BLaER1 (cell line): ENCODE measurements around the gene TYMS.
A peak's percentile ranks its signal among the peaks of the same experiment; 100 is the strongest.
"Not testable (repeated sequence)": the region's sequence is repeated elsewhere in the genome, so short reads cannot be mapped to it uniquely, and the experiment has no call there.

Experiments used
- H3K27ac ChIP-seq: shearing (Covaris generic); formaldehyde crosslinking; 2 replicates; pipeline ENCODE4 v1.8.1; 2022
- H3K27me3 ChIP-seq: shearing (Covaris generic); formaldehyde crosslinking; 2 replicates; pipeline ENCODE4 v1.8.1; 2022
- H3K36me3 ChIP-seq: shearing (Covaris generic); formaldehyde crosslinking; 2 replicates; pipeline ENCODE4 v1.8.1; 2022
- H3K4me1 ChIP-seq: shearing (Covaris generic); formaldehyde crosslinking; 2 replicates; pipeline ENCODE4 v1.8.1; 2022
- H3K4me2 ChIP-seq: shearing (Covaris generic); formaldehyde crosslinking; 2 replicates; pipeline ENCODE4 v1.8.1; 2022
- H3K4me3 ChIP-seq: shearing (Covaris generic); formaldehyde crosslinking; 2 replicates; pipeline ENCODE4 v1.8.1; 2022
- H3K9ac ChIP-seq: shearing (Covaris generic); formaldehyde crosslinking; 2 replicates; pipeline ENCODE4 v1.8.1; 2022
- H3K9me3 ChIP-seq: shearing (Covaris generic); formaldehyde crosslinking; 2 replicates; pipeline ENCODE4 v1.8.1; 2022
- H4K20me1 ChIP-seq: shearing (Covaris generic); formaldehyde crosslinking; 2 replicates; pipeline ENCODE4 v1.8.1; 2022
- Cebpa-rat ChIP-seq: shearing (Covaris generic); IDR thresholded peaks from 2 replicates; pipeline ENCODE4 v1.8.1; 2022

TYMS gene

GRCh38 chr18:675307-675706 lies 17.9 kb downstream of the TYMS start:
- H3K4me3 ChIP-seq = no peak overlapping the region
- no peaks in the 10 kb centered on the region for H3K4me1 ChIP-seq
- H3K9ac ChIP-seq = no peak overlapping the region
- no peaks in the 10 kb centered on the region for H3K9me3 ChIP-seq
- no peaks in the 10 kb centered on the region for H3K27me3 ChIP-seq
- TF ChIP-seq Cebpa-rat = no peak
- peaks cover 90% of the 10 kb centered on the region for H3K36me3 ChIP-seq
- H3K4me2 ChIP-seq = no peak overlapping the region
- H3K27ac ChIP-seq = no peak overlapping the region
- H4K20me1 ChIP-seq = peaks cover 16% of the 10 kb centered on the region; the same call in 1 of the 2 replicates

- no peak overlapping the region for H3K9ac ChIP-seq
- H3K36me3 ChIP-seq = peaks cover 83% of the 10 kb centered on the region
- no peaks in the 10 kb centered on the region for H3K4me1 ChIP-seq
- H4K20me1 ChIP-seq = peaks cover 8% of the 10 kb centered on the region; the same call in 1 of the 2 replicates
- no peaks in the 10 kb centered on the region for H3K27me3 ChIP-seq
- no peaks in the 10 kb centered on the region for H3K9me3 ChIP-seq
- no peak overlapping the region for H3K27ac ChIP-seq
- H3K4me3 ChIP-seq = no peak overlapping the region
- no peak for TF ChIP-seq Cebpa-rat
- no peak overlapping the region for H3K4me2 ChIP-seq
These were observed 18.6 kb downstream of the TYMS start for GRCh38 chr18:676069-676468.

GRCh38 chr18:676736-677135 lies 19.3 kb downstream of the TYMS start:
- peaks cover 2% of the 10 kb centered on the region; the same call in 1 of the 2 replicates for H4K20me1 ChIP-seq
- H3K4me1 ChIP-seq = peaks cover 2% of the 10 kb centered on the region
- H3K9me3 ChIP-seq = no peaks in the 10 kb centered on the region
- no peak for TF ChIP-seq Cebpa-rat
- no peak overlapping the region for H3K9ac ChIP-seq
- no peak overlapping the region for H3K4me2 ChIP-seq
- H3K27me3 ChIP-seq = no peaks in the 10 kb centered on the region
- H3K27ac ChIP-seq = no peak overlapping the region
- H3K36me3 ChIP-seq = peaks cover 83% of the 10 kb centered on the region
- H3K4me3 ChIP-seq = no peak overlapping the region

GRCh38 chr18:677145-677544 lies 19.7 kb downstream of the TYMS start:
- peaks cover 78% of the 10 kb centered on the region for H3K36me3 ChIP-seq
- H3K9ac ChIP-seq = no peak overlapping the region
- no peak for TF ChIP-seq Cebpa-rat
- H3K4me3 ChIP-seq = no peak overlapping the region
- no peak overlapping the region for H3K27ac ChIP-seq
- H3K4me2 ChIP-seq = no peak overlapping the region
- H3K9me3 ChIP-seq = no peaks in the 10 kb centered on the region
- no peaks in the 10 kb centered on the region for H3K27me3 ChIP-seq
- no peaks in the 10 kb centered on the region; the same call in 1 of the 2 replicates for H4K20me1 ChIP-seq
- H3K4me1 ChIP-seq = peaks cover 6% of the 10 kb centered on the region

GRCh38 chr18:677951-678381 lies 20.5 kb downstream of the TYMS start:
- H3K27me3 ChIP-seq = no peaks in the 10 kb centered on the region
- no peak overlapping the region for H3K27ac ChIP-seq
- H3K4me2 ChIP-seq = no peak overlapping the region
- peaks cover 10% of the 10 kb centered on the region for H3K4me1 ChIP-seq
- no peak overlapping the region for H3K9ac ChIP-seq
- H3K9me3 ChIP-seq = no peaks in the 10 kb centered on the region
- no peak overlapping the region for H3K4me3 ChIP-seq
- H3K36me3 ChIP-seq = peaks cover 70% of the 10 kb centered on the region
- no peaks in the 10 kb centered on the region for H4K20me1 ChIP-seq
- TF ChIP-seq Cebpa-rat = no peak

- Histone ChIP-seq H3K9ac (no peak overlapping the region), H3K4me2 (no peak overlapping the region), H3K36me3 (peaks cover 64% of the 10 kb centered on the region), H3K27me3 (no peaks in the 10 kb centered on the region), H3K9me3 (no peaks in the 10 kb centered on the region), H3K27ac (no peak overlapping the region), H3K4me3 (no peak overlapping the region), H3K4me1 (peaks cover 10% of the 10 kb centered on the region), H4K20me1 (no peaks in the 10 kb centered on the region)
- TF ChIP-seq Cebpa-rat = no peak
These were observed 21.2 kb downstream of the TYMS start for GRCh38 chr18:678482-679182.

GRCh38 chr18:679516-679915 lies 22.1 kb downstream of the TYMS start:
- TF ChIP-seq Cebpa-rat = no peak
- H3K9ac ChIP-seq = no peak overlapping the region
- peaks cover 10% of the 10 kb centered on the region for H3K4me1 ChIP-seq
- peaks cover 55% of the 10 kb centered on the region for H3K36me3 ChIP-seq
- H4K20me1 ChIP-seq = no peaks in the 10 kb centered on the region
- no peak overlapping the region for H3K27ac ChIP-seq
- H3K4me3 ChIP-seq = no peak overlapping the region
- H3K9me3 ChIP-seq = no peaks in the 10 kb centered on the region
- no peaks in the 10 kb centered on the region for H3K27me3 ChIP-seq
- no peak overlapping the region for H3K4me2 ChIP-seq

- Histone ChIP-seq H3K4me3 (no peak overlapping the region), H3K4me1 (peaks cover 10% of the 10 kb centered on the region), H3K4me2 (no peak overlapping the region), H4K20me1 (no peaks in the 10 kb centered on the region), H3K27ac (no peak overlapping the region), H3K9me3 (no peaks in the 10 kb centered on the region), H3K27me3 (no peaks in the 10 kb centered on the region), H3K9ac (no peak overlapping the region), H3K36me3 (peaks cover 46% of the 10 kb centered on the region)
- no peak for TF ChIP-seq Cebpa-rat
These were observed 22.9 kb downstream of the TYMS start for GRCh38 chr18:680392-680791.

- Histone ChIP-seq H3K9me3 (no peaks in the 10 kb centered on the region), H3K27me3 (no peaks in the 10 kb centered on the region), H3K9ac (no peak overlapping the region), H3K27ac (no peak overlapping the region), H3K4me1 (peaks cover 10% of the 10 kb centered on the region), H3K4me2 (peak overlapping the region; percentile 29), H4K20me1 (no peaks in the 10 kb centered on the region), H3K36me3 (peaks cover 30% of the 10 kb centered on the region), H3K4me3 (no peak overlapping the region)
- no peak for TF ChIP-seq Cebpa-rat
These were observed 24.5 kb downstream of the TYMS start for GRCh38 chr18:681985-682384.

GRCh38 chr18:682416-682815 lies 25.0 kb downstream of the TYMS start:
- H3K27ac ChIP-seq = not testable (repeated sequence)
- H3K4me2 ChIP-seq = peak overlapping the region; percentile 29

More at GRCh38 chr18:682416-682815, 25.0 kb downstream of the TYMS start:
- H3K9me3 ChIP-seq, H3K4me3 ChIP-seq, H4K20me1 ChIP-seq, H3K4me1 ChIP-seq, H3K9ac ChIP-seq, H3K27me3 ChIP-seq: not testable (repeated sequence)
- H3K36me3 ChIP-seq = peaks cover 27% of the 10 kb centered on the region
